Measurements from ENCODE around the gene TSPAN14.
A peak's percentile ranks its signal among the peaks of the same experiment; 100 is the strongest.

The TSPAN14 gene

DNA sequence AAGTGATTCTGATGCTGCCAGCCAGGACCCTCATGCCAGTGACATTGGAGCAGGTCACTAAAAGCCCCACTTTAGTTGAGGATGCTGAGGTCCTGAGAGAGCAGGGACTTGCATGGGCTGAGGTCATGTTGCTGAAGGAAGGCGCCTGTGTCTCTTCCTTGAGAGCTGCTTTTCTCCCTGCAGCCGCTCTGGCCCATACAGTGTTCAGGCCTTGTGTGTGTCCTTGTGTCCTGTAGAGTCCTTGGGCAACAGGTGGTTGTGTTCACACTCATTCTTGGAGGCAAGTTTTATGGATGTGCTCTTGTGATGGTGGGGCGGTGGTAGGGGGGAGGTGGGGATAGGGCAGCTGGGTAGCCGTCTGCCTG, 33.3 kb downstream of the TSPAN14 start:
- H3K36me3 ChIP-seq (ENCODE audit: control insufficient read depth, insufficient read depth, low read length, severe bottlenecking): peaks cover 42% of the 10 kb centered on the region
- no peak for DNase-seq (ENCODE audit: low read depth)

DNA sequence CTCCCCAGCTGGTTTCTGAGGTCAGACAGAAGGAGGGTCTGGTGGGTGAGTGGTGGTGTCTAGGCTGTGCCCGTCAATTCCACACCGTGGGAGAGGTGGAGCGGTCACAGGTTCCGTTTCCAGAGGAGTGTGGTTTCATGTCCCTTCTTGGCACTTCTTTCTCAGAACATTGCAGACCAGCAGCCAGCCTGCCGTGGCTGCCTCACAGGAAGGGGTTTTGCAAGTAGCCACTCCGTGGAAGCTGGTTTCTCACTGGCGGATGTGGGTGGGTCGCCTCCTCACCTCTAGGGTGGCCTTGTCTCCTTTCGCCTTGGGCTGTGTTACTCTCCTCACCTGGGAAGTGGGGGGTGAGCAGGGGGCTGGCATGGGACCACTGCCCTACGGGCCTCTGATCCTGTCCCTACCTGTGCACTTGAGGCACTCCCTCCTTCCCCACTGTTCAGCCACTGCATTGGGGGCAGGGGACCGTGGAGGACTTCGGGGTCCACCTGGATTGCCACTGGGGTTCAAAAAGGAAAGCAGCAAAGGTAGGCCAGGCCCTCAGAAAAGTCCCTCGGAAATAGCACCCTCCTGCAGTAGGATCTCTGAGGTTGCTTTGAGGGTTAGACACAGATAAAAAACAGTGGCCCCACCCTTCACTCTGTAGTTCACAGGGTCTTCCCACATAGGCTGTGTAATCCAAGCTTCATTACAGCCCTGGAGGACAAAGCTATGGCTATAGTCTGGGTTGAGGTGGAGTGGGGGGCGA, 33.9 kb downstream of the TSPAN14 start:
- DNase-seq (ENCODE audit: low read depth): no peak
- peaks cover 43% of the 10 kb centered on the region for H3K36me3 ChIP-seq (ENCODE audit: control insufficient read depth, insufficient read depth, low read length, severe bottlenecking)

More for the DNA sequence above, 33.3 kb downstream of the TSPAN14 start:
- Histone ChIP-seq H3K9me3 (ENCODE audit: control insufficient read depth, low read length) (no peaks in the 10 kb centered on the region), H3K9ac (ENCODE audit: low read length) (no peak overlapping the region), H3K4me1 (ENCODE audit: control insufficient read depth, insufficient read depth, low read length) (peaks cover 69% of the 10 kb centered on the region), H3K27me3 (replicated peaks; ENCODE audit: control insufficient read depth, insufficient read depth, low read length) (no peaks in the 10 kb centered on the region), H3K4me3 (ENCODE audit: low read length) (no peak overlapping the region)

GRCh38 chr10:80488539-80489066, 34.5 kb downstream of the TSPAN14 start:
- Histone ChIP-seq H3K4me3 (ENCODE audit: low read length) (no peak overlapping the region), H3K36me3 (ENCODE audit: control insufficient read depth, insufficient read depth, low read length, severe bottlenecking) (peaks cover 44% of the 10 kb centered on the region), H3K9me3 (ENCODE audit: control insufficient read depth, low read length) (no peaks in the 10 kb centered on the region), H3K4me1 (ENCODE audit: control insufficient read depth, insufficient read depth, low read length) (peaks cover 74% of the 10 kb centered on the region), H3K9ac (ENCODE audit: low read length) (no peak overlapping the region), H3K27me3 (replicated peaks; ENCODE audit: control insufficient read depth, insufficient read depth, low read length) (no peaks in the 10 kb centered on the region)
- DNase-seq (ENCODE audit: low read depth): no peak

More for the DNA sequence above, 33.9 kb downstream of the TSPAN14 start:
- H3K9ac ChIP-seq (ENCODE audit: low read length): no peak overlapping the region
- no peak overlapping the region for H3K4me3 ChIP-seq (ENCODE audit: low read length)
- H3K27me3 ChIP-seq (replicated peaks; ENCODE audit: control insufficient read depth, insufficient read depth, low read length): no peaks in the 10 kb centered on the region
- H3K4me1 ChIP-seq (ENCODE audit: control insufficient read depth, insufficient read depth, low read length): peaks cover 72% of the 10 kb centered on the region
- H3K9me3 ChIP-seq (ENCODE audit: control insufficient read depth, low read length): no peaks in the 10 kb centered on the region

GRCh38 chr10:80489371-80490112, 35.4 kb downstream of the TSPAN14 start:
- DNase-seq (ENCODE audit: low read depth): no peak
- H3K27me3 ChIP-seq (replicated peaks; ENCODE audit: control insufficient read depth, insufficient read depth, low read length): no peaks in the 10 kb centered on the region
- H3K4me3 ChIP-seq (ENCODE audit: low read length): no peak overlapping the region
- H3K4me1 ChIP-seq (ENCODE audit: control insufficient read depth, insufficient read depth, low read length): peaks cover 77% of the 10 kb centered on the region
- no peak overlapping the region for H3K9ac ChIP-seq (ENCODE audit: low read length)
- H3K36me3 ChIP-seq (ENCODE audit: control insufficient read depth, insufficient read depth, low read length, severe bottlenecking): peaks cover 44% of the 10 kb centered on the region
- H3K9me3 ChIP-seq (ENCODE audit: control insufficient read depth, low read length): no peaks in the 10 kb centered on the region

- DNase-seq (ENCODE audit: low read depth): no peak
- H3K36me3 ChIP-seq (ENCODE audit: control insufficient read depth, insufficient read depth, low read length, severe bottlenecking): peaks cover 51% of the 10 kb centered on the region
- H3K9me3 ChIP-seq (ENCODE audit: control insufficient read depth, low read length): no peaks in the 10 kb centered on the region
- peaks cover 77% of the 10 kb centered on the region for H3K4me1 ChIP-seq (ENCODE audit: control insufficient read depth, insufficient read depth, low read length)
- no peak overlapping the region for H3K4me3 ChIP-seq (ENCODE audit: low read length)
- peak overlapping the region; percentile 52 for H3K9ac ChIP-seq (ENCODE audit: low read length)
- H3K27me3 ChIP-seq (replicated peaks; ENCODE audit: control insufficient read depth, insufficient read depth, low read length): no peaks in the 10 kb centered on the region
These were observed 37.4 kb downstream of the TSPAN14 start for GRCh38 chr10:80491251-80492102.

DNA sequence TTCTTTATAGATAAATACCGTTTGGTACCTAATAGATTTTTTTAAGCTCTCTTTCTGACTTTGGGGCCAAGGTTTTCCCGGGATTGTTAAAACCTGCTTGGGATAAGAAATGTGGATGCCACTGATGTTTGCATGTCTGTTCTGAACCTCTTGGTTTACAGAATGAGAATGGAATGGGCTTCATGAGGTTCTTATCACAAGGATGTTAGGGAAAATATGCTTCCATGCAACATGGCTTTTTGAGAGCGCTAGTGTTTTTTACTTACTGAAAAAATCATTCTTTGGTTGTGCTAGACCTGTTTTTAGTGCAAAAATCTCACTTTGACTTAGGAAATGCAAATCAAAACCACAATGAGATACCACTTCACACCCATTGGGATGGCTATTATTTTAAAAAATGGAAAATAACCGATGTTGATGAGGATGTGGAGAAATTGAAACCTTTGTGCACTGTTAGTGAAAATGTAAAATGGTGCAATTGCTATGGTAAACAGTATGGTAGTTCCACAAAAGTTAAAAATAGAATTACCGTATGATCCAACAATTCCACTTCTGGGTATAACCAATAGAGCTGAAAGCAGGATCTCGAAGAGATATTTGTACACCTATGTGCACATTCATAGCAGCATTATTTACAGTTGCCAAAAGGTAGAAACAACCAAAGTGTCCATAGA, 38.9 kb downstream of the TSPAN14 start:
- H3K27me3 ChIP-seq (replicated peaks; ENCODE audit: control insufficient read depth, insufficient read depth, low read length): no peaks in the 10 kb centered on the region
- H3K4me3 ChIP-seq (ENCODE audit: low read length): peak overlapping the region; percentile 45
- peaks cover 51% of the 10 kb centered on the region for H3K36me3 ChIP-seq (ENCODE audit: control insufficient read depth, insufficient read depth, low read length, severe bottlenecking)
- DNase-seq (ENCODE audit: low read depth): no peak
- no peaks in the 10 kb centered on the region for H3K9me3 ChIP-seq (ENCODE audit: control insufficient read depth, low read length)
- peak overlapping the region; percentile 62 for H3K9ac ChIP-seq (ENCODE audit: low read length)
- H3K4me1 ChIP-seq (ENCODE audit: control insufficient read depth, insufficient read depth, low read length): peaks cover 85% of the 10 kb centered on the region

DNA sequence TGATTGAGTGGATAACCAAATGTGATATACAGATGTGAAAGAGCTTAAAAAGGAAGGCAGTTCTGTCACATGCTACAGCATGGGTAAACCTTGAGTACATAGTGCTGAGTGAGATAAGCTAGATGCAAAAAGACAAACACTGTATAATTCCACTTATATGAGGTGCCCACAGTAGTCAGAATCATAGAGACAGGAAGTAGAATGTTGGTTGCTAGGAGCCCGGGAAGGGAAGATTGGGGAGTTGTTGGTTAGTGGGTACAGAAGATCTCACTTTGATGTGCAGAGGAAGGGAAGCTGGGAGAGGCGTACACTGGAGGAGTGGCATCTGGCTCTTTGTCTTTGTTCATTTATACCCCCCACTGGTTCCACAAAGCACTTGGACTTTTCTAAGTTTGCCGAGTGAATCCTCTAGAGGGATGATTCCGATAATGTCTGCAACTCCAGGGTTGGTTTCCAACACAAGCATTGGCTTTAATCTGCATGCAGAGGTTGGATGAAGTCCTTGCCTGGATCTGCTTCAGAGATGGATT, 39.5 kb downstream of the TSPAN14 start:
- Histone ChIP-seq H3K9me3 (ENCODE audit: control insufficient read depth, low read length) (no peaks in the 10 kb centered on the region), H3K4me3 (ENCODE audit: low read length) (peak overlapping the region; percentile 45), H3K36me3 (ENCODE audit: control insufficient read depth, insufficient read depth, low read length, severe bottlenecking) (peaks cover 50% of the 10 kb centered on the region), H3K9ac (ENCODE audit: low read length) (peak overlapping the region; percentile 62), H3K4me1 (ENCODE audit: control insufficient read depth, insufficient read depth, low read length) (peaks cover 91% of the 10 kb centered on the region), H3K27me3 (replicated peaks; ENCODE audit: control insufficient read depth, insufficient read depth, low read length) (no peaks in the 10 kb centered on the region)
- peak; percentile 81 for DNase-seq (ENCODE audit: low read depth)

DNA sequence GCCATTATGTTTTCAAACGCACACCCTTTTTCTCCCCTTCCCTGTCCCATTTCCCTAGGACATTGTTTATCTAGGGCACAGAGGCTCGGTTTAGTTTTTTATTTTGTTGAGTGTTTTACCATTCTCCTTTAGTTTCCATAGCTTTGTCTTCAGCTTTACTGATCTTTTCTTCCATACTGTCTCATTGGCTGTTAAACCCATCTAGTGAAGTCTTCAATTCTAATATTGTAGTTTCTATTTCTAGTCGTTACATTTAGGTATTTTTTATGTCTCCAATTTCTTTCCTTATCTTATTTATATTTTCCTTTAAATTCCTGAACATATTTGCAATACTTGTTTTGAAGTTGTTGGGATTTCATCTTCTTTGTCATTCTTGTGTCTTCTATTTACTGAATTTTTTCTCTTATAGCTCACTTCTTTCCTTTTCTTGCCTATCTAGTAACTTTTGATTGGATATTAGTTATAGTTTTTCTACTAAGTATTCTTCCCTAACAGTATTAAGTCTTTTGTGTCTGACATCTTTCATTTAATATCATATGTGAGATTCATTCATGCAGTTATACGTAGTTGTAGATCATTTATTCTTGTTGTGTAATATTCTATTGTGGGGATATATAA, 42.6 kb downstream of the TSPAN14 start:
- Histone ChIP-seq H3K4me3 (ENCODE audit: low read length) (peak overlapping the region; percentile 23), H3K9ac (ENCODE audit: low read length) (peak overlapping the region; percentile 87), H3K4me1 (ENCODE audit: control insufficient read depth, insufficient read depth, low read length) (peaks cover 94% of the 10 kb centered on the region), H3K36me3 (ENCODE audit: control insufficient read depth, insufficient read depth, low read length, severe bottlenecking) (peaks cover 21% of the 10 kb centered on the region), H3K9me3 (ENCODE audit: control insufficient read depth, low read length) (no peaks in the 10 kb centered on the region), H3K27me3 (replicated peaks; ENCODE audit: control insufficient read depth, insufficient read depth, low read length) (no peaks in the 10 kb centered on the region)
- DNase-seq (ENCODE audit: low read depth): no peak

GRCh38 chr10:80497187-80498077, 43.3 kb downstream of the TSPAN14 start:
- Histone ChIP-seq H3K4me3 (ENCODE audit: low read length) (peak overlapping the region; percentile 23), H3K4me1 (ENCODE audit: control insufficient read depth, insufficient read depth, low read length) (peaks cover 95% of the 10 kb centered on the region), H3K27me3 (replicated peaks; ENCODE audit: control insufficient read depth, insufficient read depth, low read length) (no peaks in the 10 kb centered on the region), H3K36me3 (ENCODE audit: control insufficient read depth, insufficient read depth, low read length, severe bottlenecking) (peaks cover 14% of the 10 kb centered on the region), H3K9me3 (ENCODE audit: control insufficient read depth, low read length) (no peaks in the 10 kb centered on the region), H3K9ac (ENCODE audit: low read length) (peak overlapping the region; percentile 87)
- DNase-seq (ENCODE audit: low read depth): peak; percentile 84
